Activated T-cell treated with anti-CD3 and anti-CD28 coated beads for 1 hour (primary cell): ENCODE measurements around the gene DAZAP1.
A peak's percentile ranks its signal among the peaks of the same experiment; 100 is the strongest.

Source experiments
- DNase-seq: peaks from one replicate; pipeline ENCODE4 v3.0.0-alpha.2; 2020; ENCODE audit warnings: low read depth

The DAZAP1 gene

GRCh38 chr19:1407528-1408299 lies at the start of gene DAZAP1:
Gene DAZAP1, plus strand, starts transcription at chr19:1407586. Its CDS starts 188 bp downstream, at chr19:1407774.
- peak; percentile 31 for DNase-seq

- DNase-seq = no peak
Observed at GRCh38 chr19:1360126-1360817, 47.1 kb upstream of the DAZAP1 start.

- no peak for DNase-seq
Observed at GRCh38 chr19:1360818-1361461, 46.4 kb upstream of the DAZAP1 start.

GRCh38 chr19:1361601-1362386 lies 45.6 kb upstream of the DAZAP1 start:
- DNase-seq = no peak

GRCh38 chr19:1362387-1363257 lies 44.8 kb upstream of the DAZAP1 start:
- no peak for DNase-seq

GRCh38 chr19:1363599-1363998 lies 43.8 kb upstream of the DAZAP1 start:
- DNase-seq = no peak

GRCh38 chr19:1364070-1364704 lies 43.2 kb upstream of the DAZAP1 start:
- no peak for DNase-seq

GRCh38 chr19:1365319-1366269 lies 41.8 kb upstream of the DAZAP1 start:
- no peak for DNase-seq

GRCh38 chr19:1366296-1366695 lies 41.1 kb upstream of the DAZAP1 start:
- no peak for DNase-seq

GRCh38 chr19:1366899-1367870 lies 40.2 kb upstream of the DAZAP1 start:
- no peak for DNase-seq

- DNase-seq = no peak
Observed at GRCh38 chr19:1369214-1369805, 38.1 kb upstream of the DAZAP1 start.

GRCh38 chr19:1370579-1371361 lies 36.6 kb upstream of the DAZAP1 start:
- DNase-seq = no peak

GRCh38 chr19:1373042-1373533 lies 34.3 kb upstream of the DAZAP1 start:
- no peak for DNase-seq

- DNase-seq = no peak
Observed at GRCh38 chr19:1373534-1374249, 33.7 kb upstream of the DAZAP1 start.

- no peak for DNase-seq
Observed at GRCh38 chr19:1374250-1374577, 33.2 kb upstream of the DAZAP1 start.

GRCh38 chr19:1376415-1376805 lies 31.0 kb upstream of the DAZAP1 start:
- DNase-seq = no peak
